H1 (cell line): ENCODE results near the gene AEBP1. TPM values are rescaled to one million over a fixed set of nuclear protein-coding genes. Genes with fewer than 3 reads are reported as not detected.

ENCODE experiments used
- CTCF ChIA-PET: fragments of 300-600 bp; sonication (Branson Sonifier 250); formaldehyde crosslinking; loops from one replicate; lab custom pipeline; 2021; ENCODE audit not compliant: partially characterized antibody; lab: Charles Lee
- POLR2A ChIA-PET: fragments of 300-600 bp; sonication (Branson Sonifier 250); formaldehyde crosslinking; loops from one replicate; lab custom pipeline; 2021; ENCODE audit warnings: inconsistent platforms; ENCODE audit not compliant: partially characterized antibody; lab: Charles Lee
- DNase-seq, 2 experiments: peaks; one replicate each; pipeline versions ENCODE4 v3.0.0 to v3.0.0-alpha.2; 2010 to 2022; ENCODE audit warnings: low spot score in 2 of 2, low read depth in 1 of 2, mixed read lengths in 1 of 2
- FAIRE-seq: peaks from 2 replicates; lab custom pipeline; 2011; peaks lifted over from hg19 to GRCh38; lab: Jason Lieb, UNC
- H2AFZ ChIP-seq: 2 replicates; pipeline ENCODE4 v1.8.1; 2012; ENCODE audit warnings: low read length, inconsistent platforms
- H2AK5ac ChIP-seq: 2 replicates; pipeline ENCODE4 v1.6.1; 2013; ENCODE audit warnings: low read depth, low read length
- H2BK120ac ChIP-seq: replicated peaks from 2 replicates; pipeline ENCODE3; 2013; ENCODE audit warnings: low read depth, low read length, inconsistent platforms
- H2BK12ac ChIP-seq: 2 replicates; pipeline ENCODE4 v1.6.1; 2013; ENCODE audit warnings: low read depth, low read length
- H2BK15ac ChIP-seq: 2 replicates; pipeline ENCODE4 v1.6.1; 2013; ENCODE audit warnings: low read length
- H2BK20ac ChIP-seq: 2 replicates; pipeline ENCODE4 v1.6.1; 2013; ENCODE audit warnings: low read length
- H2BK5ac ChIP-seq: 2 replicates; pipeline ENCODE4 v1.6.1; 2013; ENCODE audit warnings: low read depth, low read length
- H3K14ac ChIP-seq: 2 replicates; pipeline ENCODE4 v1.6.1; 2013; ENCODE audit warnings: inconsistent platforms; ENCODE audit not compliant: insufficient read length
- H3K18ac ChIP-seq: 2 replicates; pipeline ENCODE4 v1.6.1; 2013; ENCODE audit warnings: low read length; ENCODE audit errors: extremely low read depth
- H3K23ac ChIP-seq: 2 replicates; pipeline ENCODE4 v1.6.1; 2013; ENCODE audit warnings: inconsistent platforms; ENCODE audit not compliant: insufficient read length
- H3K23me2 ChIP-seq: 2 replicates; pipeline ENCODE4 v1.6.1; 2013; ENCODE audit warnings: low read depth, low read length
- H3K27ac ChIP-seq: 2 replicates; pipeline ENCODE4 v1.6.1; 2011; ENCODE audit warnings: low read depth, low read length, inconsistent platforms
- H3K27me3 ChIP-seq, 4 experiments: replicated peaks in 1 of 4; 1 replicate in 1 of 4; 2 replicates in 3 of 4; pipeline versions ENCODE4 v1.6.1 to v1.8.1; 2011 to 2013; ENCODE audit warnings: low read length in 3 of 4, mild to moderate bottlenecking in 3 of 4, inconsistent platforms in 2 of 4, mixed read lengths in 2 of 4, moderate library complexity in 1 of 4; ENCODE audit not compliant: control insufficient read depth in 3 of 4, insufficient read depth in 3 of 4; ENCODE audit errors: extremely low read depth in 1 of 4
- H3K36me3 ChIP-seq, 4 experiments: 2 replicates each; pipeline versions ENCODE4 v1.6.1 to v1.8.1; 2011 to 2013; ENCODE audit warnings: mild to moderate bottlenecking in 4 of 4, low read length in 3 of 4, moderate library complexity in 2 of 4, control low read depth in 1 of 4, inconsistent platforms in 1 of 4; ENCODE audit not compliant: insufficient read depth in 4 of 4, control insufficient read depth in 2 of 4
- H3K4ac ChIP-seq: replicated peaks from 2 replicates; pipeline ENCODE3; 2013; ENCODE audit warnings: low read length, low read depth, mixed read lengths, inconsistent platforms; ENCODE audit not compliant: insufficient read length
- H3K4me1 ChIP-seq, 4 experiments: replicated peaks in 1 of 4; 1 replicate in 1 of 4; 2 replicates in 3 of 4; pipeline versions ENCODE4 v1.6.1 to v1.8.1; 2011 to 2013; ENCODE audit warnings: low read length in 3 of 4, inconsistent platforms in 2 of 4, mixed read lengths in 1 of 4; ENCODE audit not compliant: insufficient read depth in 4 of 4, control insufficient read depth in 3 of 4
- H3K4me2 ChIP-seq, 2 experiments: 2 replicates each; pipeline versions ENCODE4 v1.6.1 to v1.8.1; 2011 to 2013; ENCODE audit warnings: low read depth in 2 of 2, low read length in 2 of 2, control low read depth in 1 of 2, inconsistent platforms in 1 of 2, mild to moderate bottlenecking in 1 of 2; ENCODE audit not compliant: insufficient read depth in 1 of 2
- H3K4me3 ChIP-seq, 4 experiments: fragments of 200-600, 300-600 bp in 1 of 4; sonication (generic), shearing (Covaris generic), sonication (Bioruptor Twin) in 1 of 4; 2 replicates each; pipeline versions ENCODE4 v1.5.1 to v1.8.1; 2011 to 2016; ENCODE audit warnings: low read length in 4 of 4, low read depth in 3 of 4, control low read depth in 2 of 4, inconsistent platforms in 2 of 4, mild to moderate bottlenecking in 2 of 4, mixed read lengths in 1 of 4, moderate library complexity in 1 of 4; ENCODE audit not compliant: insufficient read depth in 2 of 4; ENCODE audit errors: extremely low read depth in 1 of 4
- H3K56ac ChIP-seq: replicated peaks from 2 replicates; pipeline ENCODE3; 2013; ENCODE audit warnings: low read depth, mild to moderate bottlenecking, mixed read lengths, low read length, inconsistent platforms; ENCODE audit not compliant: insufficient read length
- H3K79me1 ChIP-seq: 2 replicates; pipeline ENCODE4 v1.6.1; 2013; ENCODE audit warnings: low read depth, low read length, control low read depth
- H3K79me2 ChIP-seq, 2 experiments: 2 replicates each; pipeline versions ENCODE4 v1.6.1 to v1.8.1; 2012 to 2013; ENCODE audit warnings: low read length in 2 of 2, mild to moderate bottlenecking in 2 of 2, inconsistent platforms in 1 of 2; ENCODE audit not compliant: insufficient read depth in 2 of 2, control insufficient read depth in 1 of 2
- H3K9ac ChIP-seq, 4 experiments: replicated peaks in 1 of 4; 1 replicate in 1 of 4; 2 replicates in 3 of 4; pipeline versions ENCODE4 v1.6.1 to v1.8.1; 2011 to 2013; ENCODE audit warnings: low read depth in 3 of 4, low read length in 3 of 4, control low read depth in 2 of 4, mild to moderate bottlenecking in 2 of 4, moderate library complexity in 2 of 4, inconsistent platforms in 1 of 4; ENCODE audit errors: extremely low read depth in 1 of 4
- H3K9me3 ChIP-seq, 2 experiments: 2 replicates each; pipeline versions ENCODE4 v1.6.1 to v1.8.1; 2012 to 2013; ENCODE audit warnings: mild to moderate bottlenecking in 2 of 2, moderate library complexity in 2 of 2, control low read depth in 1 of 2, inconsistent platforms in 1 of 2, low read depth in 1 of 2, low read length in 1 of 2, mixed read lengths in 1 of 2; ENCODE audit not compliant: insufficient read depth in 2 of 2
- H4K20me1 ChIP-seq, 2 experiments: replicated peaks in 1 of 2; 2 replicates each; pipeline versions ENCODE3 to v1.8.1; 2011 to 2013; ENCODE audit warnings: inconsistent platforms in 2 of 2, low read length in 2 of 2, mild to moderate bottlenecking in 1 of 2; ENCODE audit not compliant: insufficient read depth in 2 of 2, control insufficient read depth in 1 of 2
- H4K5ac ChIP-seq: 2 replicates; pipeline ENCODE4 v1.6.1; 2013; ENCODE audit warnings: low read length, low read depth, mixed read lengths, inconsistent platforms; ENCODE audit not compliant: insufficient read length
- H4K8ac ChIP-seq: 2 replicates; pipeline ENCODE4 v1.8.0; 2013; ENCODE audit warnings: mild to moderate bottlenecking, moderate library complexity, low read length, inconsistent platforms; ENCODE audit not compliant: insufficient read depth; ENCODE audit errors: extremely low read depth
- H4K91ac ChIP-seq: replicated peaks from 2 replicates; pipeline ENCODE3; 2013; ENCODE audit warnings: low read length, mixed read lengths, inconsistent platforms; ENCODE audit not compliant: insufficient read length
- BCL11A ChIP-seq, 2 experiments: IDR thresholded peaks; one replicate each; pipeline ENCODE4 v1.6.1; 2011; ENCODE audit warnings: low read depth in 2 of 2, low read length in 2 of 2, mild to moderate bottlenecking in 2 of 2
- EGR1 ChIP-seq: IDR thresholded peaks from 2 replicates; pipeline ENCODE4 v1.6.1; 2011; ENCODE audit warnings: low read depth, low read length, borderline replicate concordance
- KDM1A ChIP-seq: fragments of 200-600, 300-600 bp; sonication (generic); IDR thresholded peaks from 2 replicates; pipeline ENCODE4 v1.7.1; 2016; ENCODE audit warnings: mild to moderate bottlenecking, low read length, borderline replicate concordance
- POLR2A ChIP-seq, 2 experiments: IDR thresholded peaks; 1 replicate in 1 of 2; 2 replicates in 1 of 2; pipeline ENCODE4 v1.6.1; 2011; ENCODE audit warnings: low read depth in 2 of 2, low read length in 2 of 2, mild to moderate bottlenecking in 2 of 2; ENCODE audit errors: control extremely low read depth in 1 of 2
- SP1 ChIP-seq: IDR thresholded peaks from 2 replicates; pipeline ENCODE4 v1.6.1; 2011; ENCODE audit warnings: low read depth, low read length
- WGBS, 2 experiments: shearing (Covaris generic) in 1 of 2; methylation state at CpG; one replicate each; pipeline versions ENCODE4 v1.1.6 to v1.1.7; 2013 to 2015; ENCODE audit warnings: low lambda C conversion rate in 2 of 2, mixed read lengths in 2 of 2, inconsistent platforms in 1 of 2, low coverage in 1 of 2, missing lambda C conversion rate in 1 of 2; ENCODE audit not compliant: insufficient replicate concordance in 2 of 2, insufficient coverage in 1 of 2, insufficient read length in 1 of 2; ENCODE audit errors: extremely low coverage in 1 of 2, missing lambda C conversion rate in 1 of 2; 5-methylcytosine and 5-hydroxymethylcytosine counted together
- polyA plus RNA-seq, 7 experiments: library from polyadenylated mRNA; depleted of rRNA in 3 of 7; stranded (reverse) in 5 of 7; unstranded in 2 of 7; fragments of >200 nt in 5 of 7; fragments of 200-250 nt in 2 of 7; gene quantifications; 1 replicate in 5 of 7; 2 replicates in 1 of 7; 4 replicates in 1 of 7; pipeline versions ENCODE4 v1.2.1 to v1.2.3, GENCODE V29; 2011 to 2013; ENCODE audit warnings: missing spikeins in 2 of 7, mixed read lengths in 2 of 7
- total RNA-seq: library from RNA; stranded (reverse); fragmentation: NEBNext Ultra II Directional; extraction: Animal tissue kit (Norgen Biotek cat#: 25700); gene quantifications from 2 replicates; pipeline ENCODE4 v1.2.1, GENCODE V29; 2021

AEBP1 gene
- total and polyA plus RNA-seq, 2 of the 8 experiments (the other 6 are each of a cell fraction or from before 2014, with no cell fraction given) = 10.4 to 41.2 TPM

DNA sequence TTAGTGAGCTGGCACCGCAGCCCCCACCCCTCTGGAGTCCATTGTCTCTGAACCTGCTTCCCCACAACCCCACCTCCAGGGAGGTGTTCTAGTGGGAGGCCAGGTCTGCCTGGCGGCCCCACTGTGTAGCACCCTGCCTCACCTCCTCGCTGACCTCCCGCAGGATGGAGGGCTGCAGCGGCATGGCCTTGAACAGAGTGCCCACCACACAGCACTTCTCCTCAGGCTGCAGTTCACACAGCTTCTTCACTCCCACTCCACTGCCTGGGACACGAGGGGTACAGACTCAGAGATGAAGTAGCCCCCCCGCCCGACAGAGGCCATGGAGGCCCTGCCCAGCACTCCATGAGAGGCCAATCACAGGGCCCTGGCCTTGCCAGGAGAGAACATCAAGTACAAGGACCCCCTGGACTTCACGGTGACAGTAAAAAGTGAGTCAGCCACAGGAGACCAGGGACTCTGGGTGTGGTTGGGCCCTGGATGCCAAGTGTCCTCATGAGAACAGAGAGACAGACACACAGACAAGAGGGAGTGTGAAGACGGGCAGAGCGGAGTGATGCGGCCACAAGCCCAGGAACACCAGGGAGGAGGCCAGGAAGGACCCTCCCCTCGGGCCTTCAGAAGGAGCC, 13.8 kb downstream of the AEBP1 start:
- H4K20me1 ChIP-seq = peaks cover 6 to 13% of the 10 kb centered on the region in 2 experiments
- H2BK120ac ChIP-seq = no peak overlapping the region
- H3K23me2 ChIP-seq = peaks cover 4% of the 10 kb centered on the region
- DNase-seq (no peak), FAIRE-seq (no peak)
- WGBS, 2 experiments = 88% methylated on average over 13 of the region's 13 CpGs; no CpG with 5 or more reads in 1 of the 2 experiments
- no peak overlapping the region for H3K4ac ChIP-seq
- no peak overlapping the region for H4K91ac ChIP-seq
- no peaks in the 10 kb centered on the region for H3K9me3 ChIP-seq
- no peaks in the 10 kb centered on the region for H3K27me3 ChIP-seq
- no peak overlapping the region for H3K14ac ChIP-seq
- no peak overlapping the region for H3K56ac ChIP-seq
- no peak for TF ChIP-seq BCL11A (IDR thresholded peaks at IDR 0.05; ENCODE audit: low read depth in 2 of 2, low read length in 2 of 2)
- TF ChIP-seq POLR2A (IDR thresholded peaks at IDR 0.05; ENCODE audit: control extremely low read depth in 1 of 2, low read depth in 2 of 2, low read length in 2 of 2) = 0 out of 3 replicates have a peak, but pooled peaks of 1 of the 2 experiments have one; percentile 7
- TF ChIP-seq SP1 = no peak
- TF ChIP-seq EGR1 = no peak
- no peak for TF ChIP-seq KDM1A
- H4K5ac ChIP-seq = no peak overlapping the region
- no peak overlapping the region for H3K9ac ChIP-seq
- peaks cover 10% of the 10 kb centered on the region for H3K79me1 ChIP-seq
- no peak overlapping the region for H3K4me3 ChIP-seq
- no peak overlapping the region for H2AFZ ChIP-seq
- no peak overlapping the region for H2BK5ac ChIP-seq
- H3K4me1 ChIP-seq = peaks cover 0 to 7% (median 3%) of the 10 kb centered on the region in 4 experiments; a peak in 4 of 7 replicates
- H2BK20ac ChIP-seq = no peak overlapping the region
- POLR2A ChIA-PET = interaction anchor here (0.6 to 2.0 kb wide), 2 partner anchors 11 to 46 kb away, joined by 3 to 6 read pairs; no protein-coding TSS in a partner anchor
- peaks cover 19 to 72% (median 37%) of the 10 kb centered on the region in 4 experiments; a peak in 7 of 8 replicates for H3K36me3 ChIP-seq
- no peak overlapping the region for H2AK5ac ChIP-seq
- H3K27ac ChIP-seq = no peak overlapping the region
- no peak overlapping the region for H3K23ac ChIP-seq
- H3K18ac ChIP-seq = no peak overlapping the region
- peaks cover 3 to 16% of the 10 kb centered on the region in 2 experiments; a peak in 3 of 4 replicates for H3K79me2 ChIP-seq
- H4K8ac ChIP-seq = no peak overlapping the region
- H2BK15ac ChIP-seq = no peak overlapping the region
- no peak overlapping the region for H2BK12ac ChIP-seq
- CTCF ChIA-PET = no interaction called here
- no peak overlapping the region for H3K4me2 ChIP-seq
